Chondrocyte (in vitro differentiated cells): ENCODE measurements around the gene RTP4. TPM values are rescaled to one million over a fixed set of nuclear protein-coding genes. Genes with fewer than 3 reads are reported as not detected.
"Not testable (repeated sequence)": the region's sequence is repeated elsewhere in the genome, so short reads cannot be mapped to it uniquely, and the experiment has no call there.

Source experiments
- DNase-seq: peaks from one replicate; pipeline ENCODE4 v3.0.0; 2021; ENCODE audit warnings: mixed read lengths, low spot score
- H3K27ac Mint-ChIP-seq: one replicate; pipeline ENCODE4 v1.8.0; 2021; ENCODE audit warnings: mild to moderate bottlenecking, moderate library complexity, mixed read lengths; ENCODE audit not compliant: unreplicated experiment
- H3K27me3 Mint-ChIP-seq: 2 replicates; pipeline ENCODE4 v1.8.0; 2021; ENCODE audit warnings: low read depth, mixed read lengths
- H3K36me3 Mint-ChIP-seq: 2 replicates; pipeline ENCODE4 v1.8.0; 2021; ENCODE audit warnings: low read depth, mixed read lengths
- H3K4me1 Mint-ChIP-seq: 2 replicates; pipeline ENCODE4 v1.8.0; 2021; ENCODE audit warnings: low read depth, mild to moderate bottlenecking, mixed read lengths
- H3K4me3 Mint-ChIP-seq: one replicate; pipeline ENCODE4 v1.8.0; 2021; ENCODE audit warnings: mild to moderate bottlenecking, moderate library complexity, mixed read lengths; ENCODE audit not compliant: unreplicated experiment
- H3K9me3 Mint-ChIP-seq: 2 replicates; pipeline ENCODE4 v1.8.0; 2021; ENCODE audit warnings: low read depth, mixed read lengths
- total RNA-seq: library from RNA; stranded (reverse); gene quantifications from 3 replicates; pipeline ENCODE4 v1.2.1, GENCODE V29; 2021
- TF ChIP-seq, protein P1 (sequence below): fragments of 200-600 bp; sonication (generic); IDR thresholded peaks from 2 replicates; pipeline ENCODE4 v1.5.0; 2021; ENCODE audit warnings: antibody characterized with exemption, mild to moderate bottlenecking, moderate library complexity

The RTP4 gene
- total RNA-seq, 1 donor from 2014 or later, result not detected

DNA sequence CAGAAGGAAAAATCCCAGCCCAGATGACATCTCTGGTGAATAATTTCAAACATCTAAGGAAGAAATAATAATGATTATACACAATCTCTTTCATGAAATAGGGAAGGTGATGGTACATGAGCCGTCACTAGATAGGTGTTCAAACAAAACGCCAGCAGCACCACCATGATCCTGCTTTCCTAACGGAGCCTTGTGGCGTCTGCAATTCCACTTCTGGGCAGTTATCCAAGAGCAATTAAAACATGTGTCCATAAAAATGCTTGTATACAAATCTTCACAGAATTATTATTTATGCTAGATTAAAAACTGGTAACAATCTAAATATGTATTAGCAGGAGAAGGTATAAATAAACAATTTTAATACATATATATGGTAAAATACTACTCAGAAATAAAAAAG, 33.7 kb downstream of the RTP4 start:
- Mint-ChIP-seq H3K4me1 (peaks cover 19% of the 10 kb centered on the region), H3K9me3 (peaks cover 12% of the 10 kb centered on the region), H3K36me3 (peaks cover 3% of the 10 kb centered on the region), H3K27me3 (no peaks in the 10 kb centered on the region), H3K4me3 (no peak overlapping the region), H3K27ac (no peak overlapping the region)
- DNase-seq, result no peak
- TF ChIP-seq, protein P1, sequence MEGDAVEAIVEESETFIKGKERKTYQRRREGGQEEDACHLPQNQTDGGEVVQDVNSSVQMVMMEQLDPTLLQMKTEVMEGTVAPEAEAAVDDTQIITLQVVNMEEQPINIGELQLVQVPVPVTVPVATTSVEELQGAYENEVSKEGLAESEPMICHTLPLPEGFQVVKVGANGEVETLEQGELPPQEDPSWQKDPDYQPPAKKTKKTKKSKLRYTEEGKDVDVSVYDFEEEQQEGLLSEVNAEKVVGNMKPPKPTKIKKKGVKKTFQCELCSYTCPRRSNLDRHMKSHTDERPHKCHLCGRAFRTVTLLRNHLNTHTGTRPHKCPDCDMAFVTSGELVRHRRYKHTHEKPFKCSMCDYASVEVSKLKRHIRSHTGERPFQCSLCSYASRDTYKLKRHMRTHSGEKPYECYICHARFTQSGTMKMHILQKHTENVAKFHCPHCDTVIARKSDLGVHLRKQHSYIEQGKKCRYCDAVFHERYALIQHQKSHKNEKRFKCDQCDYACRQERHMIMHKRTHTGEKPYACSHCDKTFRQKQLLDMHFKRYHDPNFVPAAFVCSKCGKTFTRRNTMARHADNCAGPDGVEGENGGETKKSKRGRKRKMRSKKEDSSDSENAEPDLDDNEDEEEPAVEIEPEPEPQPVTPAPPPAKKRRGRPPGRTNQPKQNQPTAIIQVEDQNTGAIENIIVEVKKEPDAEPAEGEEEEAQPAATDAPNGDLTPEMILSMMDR, result no peak

- H3K36me3 Mint-ChIP-seq, result peaks cover 3% of the 10 kb centered on the region
- no peak for DNase-seq
- H3K4me3 Mint-ChIP-seq, result peak overlapping the region; percentile 21
- H3K27me3 Mint-ChIP-seq, result no peaks in the 10 kb centered on the region
- TF ChIP-seq, protein P1, result no peak
- H3K4me1 Mint-ChIP-seq, result peaks cover 19% of the 10 kb centered on the region
- H3K9me3 Mint-ChIP-seq, result peaks cover 12% of the 10 kb centered on the region
- H3K27ac Mint-ChIP-seq, result peak overlapping the region; percentile 89
Measured at GRCh38 chr3:187403768-187404288, 35.6 kb downstream of the RTP4 start.

DNA sequence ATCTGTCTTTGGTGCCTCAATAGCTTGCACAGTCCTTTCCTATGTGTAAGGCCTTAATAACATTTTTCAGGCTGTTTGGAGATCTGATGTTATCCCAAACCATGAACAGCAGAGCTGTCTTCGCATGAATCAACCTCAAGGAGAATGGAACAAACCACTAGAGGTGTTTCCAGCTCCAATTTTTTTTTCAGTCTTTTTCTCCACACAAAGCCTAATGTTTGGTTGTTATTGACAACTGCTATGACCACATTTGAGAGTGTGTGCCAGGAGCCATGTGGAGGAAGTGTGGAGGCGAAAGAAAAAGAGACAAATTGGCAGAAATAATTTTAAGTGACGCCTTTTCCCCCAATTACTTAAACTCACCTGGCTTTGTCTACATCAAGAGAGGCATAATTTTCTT, 38.7 kb downstream of the RTP4 start:
- no peak for DNase-seq
- H3K4me1 Mint-ChIP-seq, result peaks cover 24% of the 10 kb centered on the region
- H3K27me3 Mint-ChIP-seq, result no peaks in the 10 kb centered on the region
- TF ChIP-seq, protein P1, result no peak
- peaks cover 2% of the 10 kb centered on the region for H3K36me3 Mint-ChIP-seq
- peaks cover under 1% of the 10 kb centered on the region for H3K9me3 Mint-ChIP-seq
- no peak overlapping the region for H3K4me3 Mint-ChIP-seq
- H3K27ac Mint-ChIP-seq, result no peak overlapping the region

GRCh38 chr3:187411991-187412781, 44.0 kb downstream of the RTP4 start:
- not testable (repeated sequence) for H3K27me3 Mint-ChIP-seq, H3K4me1 Mint-ChIP-seq, H3K9me3 Mint-ChIP-seq, DNase-seq, H3K36me3 Mint-ChIP-seq
- peak overlapping the region; percentile 79 for H3K4me3 Mint-ChIP-seq
- H3K27ac Mint-ChIP-seq, result peak overlapping the region; percentile 51

Other genes with a start within 250 kb of the RTP4 start
- 15.8 to 18.9 TPM (median 17.4 TPM) in 3 replicates for gene RPL39L, start 228.9 kb upstream of the RTP4 start, total RNA-seq
- gene RTP1, start 170.9 kb upstream of the RTP4 start, total RNA-seq, result not detected in 3 replicates
- gene MASP1, start 76.6 kb upstream of the RTP4 start, total RNA-seq, result 0.34 to 2.0 TPM (median 0.92 TPM) in 3 replicates